ENCODE data around the gene IL2RG. TPM values are rescaled to one million over a fixed set of nuclear protein-coding genes. Genes with fewer than 3 reads are reported as not detected.
A peak's percentile ranks its signal among the peaks of the same experiment; 100 is the strongest.

Gene IL2RG
- total RNA-seq, 1 donor from 2014 or later: 2.4 TPM

GRCh38 chrX:71140440-71140839 is 29.1 kb upstream of the IL2RG start:
- no peaks in the 10 kb centered on the region for H3K27me3 ChIP-seq
- intact Hi-C loops (cut with DNase I): no loop called here
- H3K27ac ChIP-seq: no peak overlapping the region
- H3K9me3 ChIP-seq: no peaks in the 10 kb centered on the region
- no peak for DNase-seq (ENCODE audit: low spot score in 2 of 2)
- H3K36me3 ChIP-seq: peaks cover 11 to 48% of the 10 kb centered on the region in 2 donors
- no peak for TF ChIP-seq CTCF (IDR thresholded peaks at IDR 0.05)
- no peaks in the 10 kb centered on the region for H3K4me1 ChIP-seq
- no peak overlapping the region for H3K4me3 ChIP-seq

GRCh38 chrX:71131510-71131909 is 20.1 kb upstream of the IL2RG start:
- intact Hi-C loops (cut with DNase I): no loop called here
- TF ChIP-seq CTCF (IDR thresholded peaks at IDR 0.05): no peak
- Histone ChIP-seq H3K4me1 (no peaks in the 10 kb centered on the region), H3K27ac (no peak overlapping the region), H3K36me3 (peaks cover 25 to 81% of the 10 kb centered on the region in 2 donors), H3K9me3 (no peaks in the 10 kb centered on the region), H3K27me3 (no peaks in the 10 kb centered on the region), H3K4me3 (no peak overlapping the region)
- no peak for DNase-seq (ENCODE audit: low spot score in 2 of 2)

GRCh38 chrX:71128915-71129765 is 17.8 kb upstream of the IL2RG start:
- peak in 1 of 2 donors; percentile 81 for DNase-seq (ENCODE audit: low spot score in 2 of 2)
- H3K4me1 ChIP-seq: no peaks in the 10 kb centered on the region
- H3K27ac ChIP-seq: no peak overlapping the region
- H3K27me3 ChIP-seq: no peaks in the 10 kb centered on the region
- no peak overlapping the region for H3K4me3 ChIP-seq
- intact Hi-C loops (cut with DNase I): no loop called here
- peak in 2 of 3 experiments; percentile 56 to 61 for TF ChIP-seq CTCF (IDR thresholded peaks at IDR 0.05)
- peaks cover 26 to 82% of the 10 kb centered on the region in 2 donors for H3K36me3 ChIP-seq
- no peaks in the 10 kb centered on the region for H3K9me3 ChIP-seq

- Histone ChIP-seq H3K27ac (no peak overlapping the region), H3K36me3 (peaks cover 34 to 84% of the 10 kb centered on the region in 2 donors)
- intact Hi-C loops (cut with DNase I): no loop called here
These were observed 16.9 kb upstream of the IL2RG start for GRCh38 chrX:71128166-71128833.

GRCh38 chrX:71118985-71119535 is 7.7 kb upstream of the IL2RG start:
- peaks cover 13 to 28% of the 10 kb centered on the region in 2 donors for H3K36me3 ChIP-seq
- peak overlapping the region; percentile 66 to 69 for H3K27ac ChIP-seq
- peak overlapping the region; percentile 61 to 62 for H3K4me3 ChIP-seq
- intact Hi-C loops (cut with DNase I): loop anchor here (1.0 kb wide), 2 partner anchors 23 to 51 kb away; partner anchors contain the start of gene SNX12
- no peaks in the 10 kb centered on the region for H3K9me3 ChIP-seq
- H3K27me3 ChIP-seq: no peaks in the 10 kb centered on the region
- TF ChIP-seq CTCF (IDR thresholded peaks at IDR 0.05): no peak
- H3K4me1 ChIP-seq: peaks cover 0 to 4% of the 10 kb centered on the region in 2 donors
- no peak for DNase-seq (ENCODE audit: low spot score in 2 of 2)

More at GRCh38 chrX:71128166-71128833, 16.9 kb upstream of the IL2RG start:
- Histone ChIP-seq H3K4me3 (no peak overlapping the region), H3K27me3 (no peaks in the 10 kb centered on the region), H3K9me3 (no peaks in the 10 kb centered on the region), H3K4me1 (no peaks in the 10 kb centered on the region)
- DNase-seq (ENCODE audit: low spot score in 2 of 2): no peak
- no peak for TF ChIP-seq CTCF (IDR thresholded peaks at IDR 0.05)
